SW480 (cell line): Measurements from ENCODE around the gene GPR32.
A peak's percentile ranks its signal among the peaks of the same experiment; 100 is the strongest.
"Not testable (repeated sequence)": the region's sequence is repeated elsewhere in the genome, so short reads cannot be mapped to it uniquely, and the experiment has no call there.

ENCODE experiments used
- DNase-seq: peaks from one replicate; pipeline ENCODE4 v3.0.0-alpha.2; 2016; ENCODE audit warnings: low spot score

The GPR32 gene

GRCh38 chr19:50801107-50801506 lies 30.8 kb downstream of the GPR32 start:
- DNase-seq, result no peak

DNA sequence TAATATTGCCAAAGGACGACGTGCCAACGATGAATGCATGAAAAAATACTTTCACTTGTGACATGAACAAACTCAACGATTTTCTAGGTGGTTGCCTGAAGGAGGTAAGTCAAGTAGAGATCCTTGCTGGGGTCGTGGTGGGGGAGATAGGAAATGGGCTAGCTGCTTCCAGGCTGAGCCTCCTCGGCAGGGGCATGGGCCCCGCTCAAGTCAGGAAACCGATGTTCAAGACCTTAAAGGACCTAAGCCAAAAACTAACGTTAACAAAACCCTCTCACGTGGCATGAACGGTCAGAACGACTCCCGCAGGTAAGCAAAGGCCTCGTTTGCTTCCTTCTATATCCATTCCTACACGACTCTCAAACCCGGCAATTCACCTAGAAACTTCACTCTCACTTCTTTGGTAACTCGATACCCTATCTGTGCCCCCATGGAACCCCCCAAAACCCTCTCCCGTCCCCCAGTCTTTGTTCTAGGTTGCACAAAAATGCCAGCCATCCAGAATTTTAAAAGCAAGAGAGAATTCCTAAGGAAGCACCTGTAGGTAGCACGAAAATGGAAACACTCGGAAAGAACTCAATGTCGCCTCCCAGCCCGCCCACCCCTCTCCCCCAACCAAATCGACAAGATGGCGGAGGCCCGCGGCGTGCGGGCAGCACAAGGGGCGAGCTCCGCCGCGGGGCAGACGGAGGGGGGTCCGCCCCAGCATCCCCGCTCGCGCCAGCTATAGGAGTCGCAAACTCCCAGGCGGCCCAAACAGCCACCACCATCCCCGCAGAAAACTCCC lies 33.6 kb downstream of the GPR32 start:
- peak; percentile 40 for DNase-seq

DNA sequence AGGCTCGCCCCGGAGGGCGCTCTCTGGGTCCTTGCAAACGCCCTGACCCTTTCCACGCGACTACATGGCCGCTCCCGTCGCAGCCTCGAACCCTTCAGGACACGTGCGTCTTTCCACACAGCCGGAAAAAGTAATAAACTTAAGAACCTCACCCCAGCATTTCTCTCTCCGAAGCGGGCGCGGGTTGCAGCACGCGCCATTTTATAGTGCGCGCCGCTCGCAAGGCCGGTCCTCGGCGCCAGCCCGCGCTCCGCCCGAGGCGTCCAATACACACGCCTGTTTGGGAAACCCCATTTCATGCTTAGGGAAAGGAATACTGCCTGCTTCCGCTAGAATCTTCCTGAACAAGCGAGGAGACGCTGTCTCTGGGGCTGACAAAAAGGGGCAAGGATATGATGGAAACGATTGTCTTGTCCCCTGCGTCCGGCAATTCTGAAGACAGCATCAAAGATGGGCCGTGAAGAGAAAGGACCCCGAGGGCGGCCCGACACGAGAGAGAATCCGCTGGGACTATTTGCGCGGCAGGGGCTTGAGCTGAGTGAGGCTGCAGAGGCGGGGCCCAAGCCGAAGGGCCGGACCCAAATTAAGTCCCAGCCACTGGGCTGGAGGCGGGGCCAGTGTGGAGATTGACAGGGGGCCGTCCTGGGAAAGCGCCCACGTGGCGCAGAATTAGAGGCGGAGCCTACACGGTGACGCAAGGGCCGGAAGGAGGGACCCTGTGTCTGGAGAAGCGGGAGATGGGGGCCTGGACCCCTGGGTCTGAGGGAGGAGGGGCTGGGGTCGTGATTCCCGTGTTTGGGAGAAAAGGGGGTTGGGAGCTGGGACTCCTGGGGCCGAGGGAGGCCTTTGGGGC lies 34.4 kb downstream of the GPR32 start:
- DNase-seq, result peak; percentile 99

DNA sequence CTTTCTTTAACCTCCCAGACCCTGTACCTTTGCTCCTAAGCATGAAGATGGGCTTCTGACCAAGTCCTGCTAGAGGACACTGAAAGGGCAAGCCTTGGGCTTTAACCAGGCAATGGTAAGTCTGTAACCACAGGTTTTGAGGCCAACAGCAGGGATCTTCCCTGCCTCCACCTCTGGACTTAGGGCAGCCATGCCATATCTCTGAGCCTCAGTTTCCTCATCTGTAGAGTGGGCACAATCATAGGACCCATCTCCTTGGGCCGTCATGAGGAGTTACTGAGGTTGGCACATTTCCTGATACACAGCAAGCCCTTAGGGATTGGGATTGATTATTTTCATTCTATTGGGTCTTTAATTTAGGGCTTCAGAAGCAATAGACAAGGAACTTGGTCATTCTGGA lies 38.6 kb downstream of the GPR32 start:
- DNase-seq, result no peak

- DNase-seq, result not testable (repeated sequence)
These were observed 41.5 kb downstream of the GPR32 start for GRCh38 chr19:50811622-50812238.

DNA sequence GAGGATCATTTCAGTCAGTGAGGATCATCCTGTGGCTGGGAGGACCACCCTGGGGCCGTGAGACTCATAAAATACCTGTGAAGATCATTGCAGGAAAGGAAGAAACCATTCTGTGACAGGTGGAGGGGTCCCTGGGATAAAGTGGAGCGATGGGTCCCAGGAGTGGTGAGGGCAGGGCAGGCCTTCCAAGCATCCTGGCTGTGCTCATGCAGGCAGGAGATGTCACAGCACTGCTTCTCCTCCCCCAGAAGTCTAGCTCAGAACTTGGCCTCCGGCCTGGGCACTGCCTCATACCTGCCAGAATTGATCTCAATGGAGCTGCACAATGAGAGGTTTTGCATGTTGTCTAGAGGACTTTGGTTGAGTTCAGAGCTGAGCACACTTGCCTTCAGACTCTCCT lies 42.2 kb downstream of the GPR32 start:
- no peak for DNase-seq

- no peak for DNase-seq
These were observed 44.6 kb downstream of the GPR32 start for GRCh38 chr19:50814883-50815282.

DNA sequence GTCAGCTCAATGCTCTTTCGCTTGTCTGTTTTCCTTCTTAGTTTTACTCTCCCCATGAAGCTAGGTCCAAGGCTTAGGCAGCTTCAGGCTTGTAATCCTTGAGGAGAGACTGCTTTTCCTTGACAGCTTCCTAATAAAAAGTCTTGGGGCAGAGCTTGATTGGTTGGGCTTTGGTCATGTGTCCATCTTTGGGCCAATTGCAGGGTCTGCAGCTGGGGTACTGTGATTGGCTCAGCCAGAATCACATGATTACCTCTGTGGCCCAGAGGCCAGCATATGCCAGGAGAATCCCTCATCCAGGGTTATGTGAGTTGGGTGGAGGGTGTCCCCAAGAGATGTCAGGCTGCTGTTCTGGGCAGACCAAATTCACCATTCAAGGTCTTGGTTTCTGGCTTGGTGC lies 45.2 kb downstream of the GPR32 start:
- DNase-seq, result no peak

DNA sequence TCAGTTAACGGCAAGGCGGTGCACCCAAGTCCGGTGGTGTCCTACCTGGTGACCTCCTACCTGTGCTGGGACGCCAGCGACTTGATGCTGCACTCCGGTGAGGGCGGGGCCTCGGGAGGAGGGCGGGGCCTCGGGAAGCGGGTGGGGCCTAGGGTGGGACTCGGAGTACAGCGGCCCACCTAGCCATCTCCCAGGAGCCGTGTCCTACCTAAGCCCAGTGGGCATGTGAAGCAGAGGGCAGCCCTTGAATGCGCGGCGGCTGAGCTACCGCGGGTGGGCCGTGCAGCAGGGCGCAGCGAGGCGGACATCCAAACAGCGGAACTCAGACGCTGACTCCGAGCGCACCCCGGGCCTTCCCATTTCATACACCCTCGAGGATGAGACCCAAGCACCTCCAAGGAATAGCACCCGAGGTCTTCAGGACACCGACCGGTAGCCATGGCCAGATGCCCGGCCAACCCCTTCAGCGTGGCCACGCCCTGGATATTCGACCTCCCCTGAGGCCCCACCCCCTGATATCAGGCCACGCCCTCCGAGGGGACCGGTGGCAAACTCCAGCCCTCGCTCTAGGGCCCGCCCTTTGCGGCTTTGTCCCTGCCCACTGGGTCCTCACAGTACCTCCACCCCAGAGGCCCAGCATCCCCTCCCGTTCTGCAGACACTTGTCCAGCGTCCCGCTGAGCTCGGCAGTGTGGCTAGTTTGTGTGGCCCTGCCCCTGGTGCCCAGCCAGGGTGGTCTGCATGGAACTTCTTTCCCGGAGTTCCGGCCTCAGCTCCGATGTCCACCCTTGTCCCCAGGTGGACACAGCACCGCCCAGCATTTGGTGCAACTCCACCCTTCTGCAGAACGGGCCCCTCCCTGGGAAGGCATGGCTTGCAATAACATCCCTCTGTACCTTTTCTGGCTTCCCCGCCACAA lies 47.9 kb downstream of the GPR32 start:
- DNase-seq, result peak; percentile 90

GRCh38 chr19:50818859-50819472 lies 48.7 kb downstream of the GPR32 start:
- peak; percentile 50 for DNase-seq

- no peak for DNase-seq
These were observed 49.4 kb downstream of the GPR32 start for GRCh38 chr19:50819636-50820035.

DNA sequence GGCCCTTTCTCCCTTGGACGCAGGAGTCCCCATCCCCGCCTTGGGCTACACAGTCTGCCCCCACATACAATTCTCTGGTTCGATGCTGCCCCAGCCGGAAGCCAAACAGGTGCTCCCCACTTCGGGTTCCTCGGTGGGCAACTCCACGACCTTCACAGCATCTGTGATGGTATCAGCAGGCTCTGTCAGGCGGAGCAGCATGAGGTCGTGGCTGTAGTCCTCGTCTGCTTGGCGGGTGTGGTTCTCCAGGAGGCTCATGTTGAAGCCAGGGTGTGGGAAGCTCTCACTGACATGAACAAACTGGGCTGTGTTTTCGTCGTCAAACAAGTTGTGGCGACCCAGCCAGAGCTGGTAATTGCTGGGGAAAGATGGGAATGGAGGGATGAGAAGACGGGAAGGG lies 49.8 kb downstream of the GPR32 start:
- DNase-seq, result peak; percentile 46

DNA sequence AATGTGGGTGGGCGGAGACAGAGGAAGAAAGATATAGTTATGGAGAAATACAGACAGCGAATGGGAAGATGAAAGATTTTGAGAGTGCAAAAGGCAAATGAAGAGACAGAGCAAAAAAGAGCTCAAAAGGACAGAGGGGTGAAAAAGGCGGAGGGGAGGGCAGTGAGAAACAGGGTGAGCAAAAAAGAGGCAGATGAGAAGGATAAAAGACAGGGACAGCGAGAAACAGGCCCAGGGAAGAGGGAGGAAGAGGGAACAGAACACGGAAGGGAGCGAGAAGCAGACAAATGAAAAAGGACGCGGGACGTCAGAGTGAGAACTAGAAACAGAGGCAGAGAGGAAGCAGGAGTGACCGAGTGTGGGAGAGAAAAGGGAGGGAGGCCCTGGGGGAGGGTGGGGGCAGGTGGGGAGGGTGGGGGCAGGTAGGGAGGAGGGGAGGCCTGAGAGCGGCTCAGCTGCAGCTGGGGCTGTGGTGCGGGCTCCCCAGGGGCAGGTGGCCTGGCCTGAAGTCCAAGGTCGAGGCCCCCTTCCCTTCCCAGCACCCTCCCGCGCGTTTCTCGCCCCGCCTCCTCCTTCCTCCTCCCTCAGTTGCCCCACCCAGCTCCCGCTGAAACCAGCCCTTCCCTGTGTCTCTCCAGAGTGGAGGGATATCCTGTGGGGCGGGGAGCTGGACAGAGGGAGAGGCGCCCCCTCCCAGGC lies 50.4 kb downstream of the GPR32 start:
- no peak for DNase-seq

DNA sequence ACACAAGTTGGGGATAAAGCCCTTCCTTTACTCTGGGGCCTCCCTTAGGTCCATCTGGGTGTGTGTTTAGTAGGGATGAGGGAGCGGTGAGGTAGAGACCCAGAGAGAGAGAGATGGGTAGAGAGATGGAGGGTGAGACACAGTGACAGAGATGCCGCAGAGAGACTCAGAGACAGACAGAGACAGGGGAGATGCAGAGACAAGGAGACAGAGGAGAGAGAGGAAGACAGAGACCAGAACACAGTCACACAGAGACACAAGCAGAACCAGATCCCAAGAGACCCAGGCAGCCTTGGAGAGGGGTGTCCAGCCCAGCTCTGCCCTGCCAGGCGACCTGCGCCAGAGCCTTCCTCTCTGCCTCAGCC lies 51.0 kb downstream of the GPR32 start:
- DNase-seq, result no peak
